ENCODE results near the gene CARD11. TPM values are rescaled to one million over a fixed set of nuclear protein-coding genes. Genes with fewer than 3 reads are reported as not detected.

The CARD11 gene
- polyA plus RNA-seq, 1 donor from 2014 or later, result not detected

GRCh38 chr7:2971914-2972834 lies 71.5 kb downstream of the CARD11 start:
- no peaks in the 10 kb centered on the region for H3K79me2 ChIP-seq (replicated peaks; ENCODE audit: insufficient read depth, low read length)
- no peak overlapping the region for H3K4me3 ChIP-seq (ENCODE audit: low read length)
- no peaks in the 10 kb centered on the region for H4K20me1 ChIP-seq (ENCODE audit: insufficient read depth)
- no peak overlapping the region for H2AFZ ChIP-seq (ENCODE audit: low read depth, low read length)
- no peaks in the 10 kb centered on the region for H3K36me3 ChIP-seq (ENCODE audit: insufficient read depth, low read length)
- H3K9me2 ChIP-seq (ENCODE audit: insufficient read depth, low read length), result no peaks in the 10 kb centered on the region
- no peak overlapping the region for H3K27ac ChIP-seq (ENCODE audit: low read length)
- no peak overlapping the region for H3K4me2 ChIP-seq (ENCODE audit: low read length)
- no peaks in the 10 kb centered on the region for H3K27me3 ChIP-seq (ENCODE audit: insufficient read depth, low read depth, low read length)
- no peak for TF ChIP-seq EP300 (conservative IDR thresholded peaks at IDR 0.05; ENCODE audit: poor library complexity, severe bottlenecking)
- TF ChIP-seq MXI1 (conservative IDR thresholded peaks at IDR 0.05; ENCODE audit: poor library complexity, severe bottlenecking), result no peak
- no peak for TF ChIP-seq REST (IDR thresholded peaks at IDR 0.05; ENCODE audit: borderline replicate concordance)
- no peaks in the 10 kb centered on the region for H3K9me3 ChIP-seq (ENCODE audit: low read length)
- no peak overlapping the region for H3K9ac ChIP-seq (ENCODE audit: low read length)
- no peaks in the 10 kb centered on the region for H3F3A ChIP-seq (ENCODE audit: insufficient read depth, low read length, poor library complexity, severe bottlenecking)

- H3F3A ChIP-seq (ENCODE audit: insufficient read depth, low read length, poor library complexity, severe bottlenecking), result no peaks in the 10 kb centered on the region
- no peaks in the 10 kb centered on the region for H3K36me3 ChIP-seq (ENCODE audit: insufficient read depth, low read length)
- no peak overlapping the region for H3K9ac ChIP-seq (ENCODE audit: low read length)
- no peaks in the 10 kb centered on the region for H3K27me3 ChIP-seq (ENCODE audit: insufficient read depth, low read depth, low read length)
- no peaks in the 10 kb centered on the region for H3K79me2 ChIP-seq (replicated peaks; ENCODE audit: insufficient read depth, low read length)
- TF ChIP-seq EZH2 (IDR thresholded peaks at IDR 0.05; ENCODE audit: borderline replicate concordance, insufficient read depth, low read length, poor library complexity, severe bottlenecking) (no peak), REST (IDR thresholded peaks at IDR 0.05; ENCODE audit: borderline replicate concordance) (no peak), CTCF (IDR thresholded peaks at IDR 0.05; ENCODE audit: poor library complexity, severe bottlenecking) (no peak), POLR2AphosphoS5 (IDR thresholded peaks at IDR 0.05) (no peak), TAF1 (IDR thresholded peaks at IDR 0.05; ENCODE audit: low read depth) (no peak), SMC3 (conservative IDR thresholded peaks at IDR 0.05; ENCODE audit: poor library complexity) (no peak), MXI1 (conservative IDR thresholded peaks at IDR 0.05; ENCODE audit: poor library complexity, severe bottlenecking) (no peak), EP300 (conservative IDR thresholded peaks at IDR 0.05; ENCODE audit: poor library complexity, severe bottlenecking) (no peak), RAD21 (conservative IDR thresholded peaks at IDR 0.05) (no peak)
- no peak overlapping the region for H2AFZ ChIP-seq (ENCODE audit: low read depth, low read length)
- no peaks in the 10 kb centered on the region for H3K9me2 ChIP-seq (ENCODE audit: insufficient read depth, low read length)
- H4K20me1 ChIP-seq (ENCODE audit: insufficient read depth), result no peaks in the 10 kb centered on the region
- H3K4me2 ChIP-seq (ENCODE audit: low read length), result no peak overlapping the region
- no peaks in the 10 kb centered on the region for H3K9me3 ChIP-seq (ENCODE audit: low read length)
- no peak overlapping the region for H3K27ac ChIP-seq (ENCODE audit: low read length)
- H3K4me3 ChIP-seq (ENCODE audit: low read length), result no peak overlapping the region
Measured at GRCh38 chr7:2970861-2971260, 72.8 kb downstream of the CARD11 start.
